Measurements from ENCODE around the gene CAPN6.

DNA sequence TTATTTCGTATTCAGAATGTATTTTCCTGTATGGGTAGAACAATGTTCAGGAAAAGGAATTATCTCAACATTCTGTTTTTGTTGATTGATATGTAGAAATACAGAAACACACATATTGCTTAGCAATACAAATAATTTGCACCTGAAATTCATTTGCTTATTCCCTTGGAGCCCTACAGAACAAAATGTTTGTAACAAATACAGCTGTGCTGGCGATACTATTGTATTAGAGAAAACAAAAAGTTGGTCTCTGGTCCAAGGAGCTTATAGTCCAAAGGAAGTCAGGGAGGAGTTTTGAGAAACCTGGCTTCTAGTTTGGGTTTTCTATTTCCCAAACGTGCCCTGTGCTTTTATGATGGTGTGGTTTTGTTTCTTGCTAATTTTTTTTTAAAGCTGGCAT is 37.8 kb upstream of the CAPN6 start:
- TF ChIP-seq CTCF (IDR thresholded peaks at IDR 0.05) = no peak
- no peak for TF ChIP-seq POLR2A (IDR thresholded peaks at IDR 0.05)
